SK-N-SH treated with all-trans-retinoic acid at 6 μM for 48 hours (cell line): ENCODE measurements around the gene ANK2.

ENCODE experiments used
- ARNTL ChIP-seq: fragments of 450-650 bp; formaldehyde crosslinking; IDR thresholded peaks from 2 replicates; pipeline ENCODE4 v1.5.0; 2020; ENCODE audit warnings: low read depth, mild to moderate bottlenecking, moderate library complexity, borderline replicate concordance
- CREB5 ChIP-seq: fragments of 250-450 bp; sonication (Bioruptor Pico); IDR thresholded peaks from 2 replicates; pipeline ENCODE4 v1.5.1; 2020; ENCODE audit warnings: low read depth, mild to moderate bottlenecking, moderate library complexity
- OSR1 ChIP-seq: fragments of 250-450 bp; sonication (Bioruptor Pico); IDR thresholded peaks from 2 replicates; pipeline ENCODE4 v1.8.0; 2022; ENCODE audit warnings: moderate library complexity, mild to moderate bottlenecking, inconsistent platforms
- RARB ChIP-seq: fragments of 250-450 bp; sonication (Bioruptor Pico); IDR thresholded peaks from 2 replicates; pipeline ENCODE4 v1.8.0; 2021; ENCODE audit warnings: mild to moderate bottlenecking, moderate library complexity
- TOX ChIP-seq: fragments of 250-450 bp; sonication (Bioruptor Pico); IDR thresholded peaks from 2 replicates; pipeline ENCODE4 v1.8.0; 2021; ENCODE audit warnings: mild to moderate bottlenecking, moderate library complexity, borderline replicate concordance
- ZFP30 ChIP-seq: fragments of 450-650 bp; formaldehyde crosslinking; IDR thresholded peaks from 2 replicates; pipeline ENCODE4 v1.5.0; 2022; ENCODE audit warnings: mild to moderate bottlenecking, moderate library complexity
- ZNF70 ChIP-seq: fragments of 450-650 bp; formaldehyde crosslinking; IDR thresholded peaks from 2 replicates; pipeline ENCODE4 v1.5.0; 2020; ENCODE audit warnings: mild to moderate bottlenecking, moderate library complexity

- TF ChIP-seq OSR1 (no peak), RARB (CRISPR knock-in tag) (no peak), CREB5 (CRISPR knock-in tag) (no peak), ARNTL (no peak), ZNF70 (CRISPR knock-in tag) (no peak), TOX (CRISPR knock-in tag) (no peak), ZFP30 (no peak)
Measured at GRCh38 chr4:113106108-113106507, 56.7 kb downstream of the ANK2 start.
